OCI-LY7 (cell line): ENCODE results near the gene TPT1. TPM values are rescaled to one million over a fixed set of nuclear protein-coding genes. Genes with fewer than 3 reads are reported as not detected.

Source experiments
- BruUV-seq: library from RNA; stranded (reverse); fragments of 400-500 nt; replicated peaks from 2 replicates; lab custom pipeline; 2021; lab: Mats Ljungman, UMichigan
- CTCF ChIA-PET: fragments of 300-600 bp; sonication (Branson Sonifier 250); formaldehyde crosslinking; loops from one replicate; lab custom pipeline; 2022; ENCODE audit warnings: antibody characterized with exemption; ENCODE audit not compliant: unreplicated experiment; lab: Charles Lee
- POLR2A ChIA-PET: fragments of 300-600 bp; sonication (Branson Sonifier 250); formaldehyde crosslinking; loops from one replicate; lab custom pipeline; 2022; ENCODE audit warnings: antibody characterized with exemption; lab: Charles Lee
- DNase-seq: peaks from one replicate; pipeline ENCODE4 v3.0.0-alpha.2; 2015; ENCODE audit warnings: low spot score
- H2AFZ ChIP-seq: fragments of 200-600 bp; sonication (generic), shearing (Covaris generic); 2 replicates; pipeline ENCODE4 v1.6.1; 2014; ENCODE audit warnings: mild to moderate bottlenecking, antibody characterized with exemption, low read length, moderate library complexity
- H3K27ac ChIP-seq: fragments of 200-600 bp; sonication (generic); 2 replicates; pipeline ENCODE4 v1.5.1; 2014; ENCODE audit warnings: mixed run types, low read depth, mild to moderate bottlenecking, moderate library complexity, low read length, inconsistent platforms; ENCODE audit not compliant: poor library complexity, severe bottlenecking
- H3K36me3 ChIP-seq: fragments of 200-600 bp; sonication (generic); 2 replicates; pipeline ENCODE4 v1.6.1; 2014; ENCODE audit warnings: mild to moderate bottlenecking, antibody characterized with exemption, low read length, moderate library complexity, mixed read lengths; ENCODE audit not compliant: insufficient read depth
- H3K4me1 ChIP-seq: fragments of 200-600 bp; sonication (generic); 2 replicates; pipeline ENCODE4 v1.5.1; 2014; ENCODE audit warnings: mild to moderate bottlenecking, low read length; ENCODE audit not compliant: insufficient read depth, poor library complexity, severe bottlenecking
- H3K4me2 ChIP-seq: fragments of 200-600 bp; sonication (generic); 2 replicates; pipeline ENCODE4 v1.6.1; 2014; ENCODE audit warnings: mild to moderate bottlenecking, low read length
- H3K4me3 ChIP-seq: fragments of 200-600 bp; sonication (generic); 2 replicates; pipeline ENCODE4 v1.5.1; 2014; ENCODE audit warnings: mild to moderate bottlenecking, low read depth, low read length; ENCODE audit not compliant: poor library complexity, severe bottlenecking
- H3K79me2 ChIP-seq: fragments of 200-600 bp; sonication (generic); 2 replicates; pipeline ENCODE4 v1.6.1; 2016; ENCODE audit warnings: low read depth, mild to moderate bottlenecking, low read length, moderate library complexity, mixed read lengths; ENCODE audit not compliant: insufficient read depth
- H3K9me2 ChIP-seq: fragments of 200-600 bp; sonication (generic); 2 replicates; pipeline ENCODE4 v1.6.1; 2016; ENCODE audit warnings: mild to moderate bottlenecking, low read length, mixed read lengths; ENCODE audit not compliant: insufficient read depth
- H3K9me3 ChIP-seq: fragments of 200-600 bp; sonication (generic); 2 replicates; pipeline ENCODE4 v1.6.1; 2014; ENCODE audit warnings: mild to moderate bottlenecking, mixed run types, low read length, mixed read lengths
- H4K20me1 ChIP-seq: fragments of 200-600 bp; sonication (generic); 2 replicates; pipeline ENCODE4 v1.6.1; 2014; ENCODE audit warnings: mild to moderate bottlenecking, antibody characterized with exemption, low read length, moderate library complexity, mixed read lengths; ENCODE audit not compliant: insufficient read depth
- CTCF ChIP-seq: fragments of 200-600 bp; sonication (generic); conservative IDR thresholded peaks from 2 replicates; pipeline ENCODE4 v1.5.1; 2014; ENCODE audit warnings: mild to moderate bottlenecking, antibody characterized with exemption, low read length, moderate library complexity, mixed read lengths
- EZH2phosphoT487 ChIP-seq: fragments of 200-600 bp; sonication (generic); IDR thresholded peaks from 2 replicates; pipeline ENCODE4 v1.6.1; 2018; ENCODE audit warnings: low read depth, borderline replicate concordance, mild to moderate bottlenecking, mixed run types, antibody characterized with exemption, low read length, moderate library complexity, mixed read lengths
- intact Hi-C: fragments of 100-400 bp; cut with micrococcal nuclease; formaldehyde crosslinking; loops from one replicate; pipeline ENCODE4 v1.10.0; 2022; ENCODE audit not compliant: unreplicated experiment
- total RNA-seq, 2 experiments: library from RNA; depleted of rRNA in 1 of 2; stranded (reverse); fragments of >200 nt in 1 of 2; shearing (Covaris generic) in 1 of 2; gene quantifications; 2 replicates each; pipeline ENCODE4 v1.2.3, GENCODE V29; 2014 to 2022

Gene TPT1
- total RNA-seq, 2 experiments from 2014 or later = 1,996 to 2,337 TPM

GRCh38 chr13:45374917-45375316 lies 33.9 kb upstream of the TPT1 start:
- Histone ChIP-seq H3K9me2 (no peaks in the 10 kb centered on the region), H4K20me1 (no peaks in the 10 kb centered on the region), H3K27ac (no peak overlapping the region), H2AFZ (no peak overlapping the region), H3K4me1 (no peaks in the 10 kb centered on the region), H3K4me2 (no peak overlapping the region), H3K79me2 (no peaks in the 10 kb centered on the region), H3K9me3 (no peaks in the 10 kb centered on the region), H3K4me3 (no peak overlapping the region), H3K36me3 (no peaks in the 10 kb centered on the region)
- DNase-seq = no peak
- ChIA-PET POLR2A (no interaction called here), CTCF (no interaction called here)
- intact Hi-C loops = no loop called here
- TF ChIP-seq EZH2phosphoT487 = no peak
- no peak for TF ChIP-seq CTCF
- BruUV-seq = no TSS peak

DNA sequence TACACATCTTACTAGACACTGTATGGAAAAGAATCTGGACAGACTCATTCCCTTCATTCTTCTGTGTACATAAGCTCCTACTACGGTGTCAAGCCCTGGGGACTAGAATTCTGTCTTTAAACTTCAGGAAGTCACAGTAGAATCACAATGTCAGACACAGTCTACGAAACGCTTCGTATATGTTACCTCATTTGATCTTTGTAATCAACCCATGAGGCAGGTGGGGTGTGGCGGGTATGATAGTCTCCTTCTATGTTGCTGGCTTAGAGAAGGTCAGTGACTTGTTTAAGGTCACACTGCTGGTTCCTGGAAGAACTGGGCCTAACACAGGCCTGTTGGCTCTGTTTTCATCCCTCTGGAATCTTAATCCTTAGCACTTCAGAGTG lies 32.2 kb upstream of the TPT1 start:
- no peak overlapping the region for H3K4me2 ChIP-seq
- POLR2A ChIA-PET = no interaction called here
- DNase-seq = no peak
- peaks cover 4% of the 10 kb centered on the region for H3K4me1 ChIP-seq
- no peaks in the 10 kb centered on the region for H4K20me1 ChIP-seq
- TF ChIP-seq EZH2phosphoT487 (no peak), CTCF (no peak)
- no peak overlapping the region for H2AFZ ChIP-seq
- no peaks in the 10 kb centered on the region for H3K36me3 ChIP-seq
- H3K9me3 ChIP-seq = no peaks in the 10 kb centered on the region
- no peaks in the 10 kb centered on the region for H3K9me2 ChIP-seq
- intact Hi-C loops = no loop called here
- CTCF ChIA-PET = no interaction called here
- no peak overlapping the region for H3K27ac ChIP-seq
- no peak overlapping the region for H3K4me3 ChIP-seq
- H3K79me2 ChIP-seq = no peaks in the 10 kb centered on the region
- BruUV-seq = no TSS peak

DNA sequence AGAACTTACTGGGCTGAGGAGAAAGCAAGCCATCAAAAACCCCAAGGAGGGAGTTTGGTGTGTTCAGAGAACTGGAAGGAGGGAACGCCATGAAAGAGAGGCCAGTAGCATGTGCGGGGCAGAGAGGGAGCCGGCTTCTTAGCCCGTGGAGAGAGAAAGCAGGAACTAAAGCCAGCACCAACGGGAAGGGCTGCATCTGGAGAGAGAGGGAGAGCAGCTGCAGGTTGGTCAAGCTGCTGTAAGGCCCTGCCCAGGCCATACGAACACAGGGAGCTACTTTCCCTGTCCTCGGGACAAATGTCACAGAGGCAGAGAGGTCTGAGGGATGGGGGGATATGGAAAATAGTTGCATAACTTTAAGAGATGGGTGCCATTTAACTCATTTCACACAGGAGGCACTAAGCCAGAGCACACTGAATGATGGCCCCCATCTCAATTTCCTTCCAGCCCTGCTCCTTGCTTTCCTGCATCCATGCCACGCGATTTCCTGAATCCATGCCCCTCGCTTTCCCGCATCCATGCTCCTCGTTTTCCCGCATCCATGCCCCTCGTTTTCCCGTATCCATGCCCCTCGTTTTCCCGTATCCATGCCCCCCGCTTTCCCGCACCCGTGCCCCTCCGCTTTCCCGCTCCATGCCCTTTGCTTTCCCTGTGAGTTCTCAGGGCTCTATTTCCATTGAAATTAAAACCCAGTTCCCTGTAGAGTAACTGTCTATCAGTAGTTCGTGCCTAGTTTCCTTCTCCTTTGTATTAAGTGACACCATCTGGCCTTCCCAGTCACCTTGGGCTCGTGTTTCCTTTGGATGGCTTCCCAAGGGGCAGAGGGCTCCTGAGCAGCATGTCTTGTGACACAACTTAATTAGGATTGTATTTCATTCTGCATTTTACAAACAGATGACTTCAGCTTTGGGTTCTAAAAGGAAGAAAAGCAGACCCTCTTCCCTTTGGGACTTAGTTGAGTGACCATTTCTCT lies 31.5 kb upstream of the TPT1 start:
- Histone ChIP-seq H3K27ac (no peak overlapping the region), H3K4me2 (no peak overlapping the region), H3K9me2 (no peaks in the 10 kb centered on the region), H3K79me2 (no peaks in the 10 kb centered on the region), H3K36me3 (no peaks in the 10 kb centered on the region), H4K20me1 (no peaks in the 10 kb centered on the region), H3K4me1 (peaks cover 10% of the 10 kb centered on the region), H2AFZ (no peak overlapping the region), H3K9me3 (no peaks in the 10 kb centered on the region), H3K4me3 (no peak overlapping the region)
- intact Hi-C loops = no loop called here
- no peak for TF ChIP-seq CTCF
- no peak for TF ChIP-seq EZH2phosphoT487
- no peak for DNase-seq
- no TSS peak for BruUV-seq
- ChIA-PET CTCF (no interaction called here), POLR2A (interaction anchor here (0.6 kb wide), 1 partner anchor 682 kb away, joined by 3 read pairs; no protein-coding TSS in a partner anchor)
